GM18909 (cell line): Measurements from ENCODE around the gene IL1R2.
"Not testable (repeated sequence)": the region's sequence is repeated elsewhere in the genome, so short reads cannot be mapped to it uniquely, and the experiment has no call there.

Experiments
- ATAC-seq: cut with Tn5 transposase; IDR thresholded peaks from one replicate; pipeline ENCODE4 v1.9.1; 2021; ENCODE audit warnings: mild to moderate bottlenecking; ENCODE audit not compliant: unreplicated experiment, poor library complexity

Gene IL1R2

DNA sequence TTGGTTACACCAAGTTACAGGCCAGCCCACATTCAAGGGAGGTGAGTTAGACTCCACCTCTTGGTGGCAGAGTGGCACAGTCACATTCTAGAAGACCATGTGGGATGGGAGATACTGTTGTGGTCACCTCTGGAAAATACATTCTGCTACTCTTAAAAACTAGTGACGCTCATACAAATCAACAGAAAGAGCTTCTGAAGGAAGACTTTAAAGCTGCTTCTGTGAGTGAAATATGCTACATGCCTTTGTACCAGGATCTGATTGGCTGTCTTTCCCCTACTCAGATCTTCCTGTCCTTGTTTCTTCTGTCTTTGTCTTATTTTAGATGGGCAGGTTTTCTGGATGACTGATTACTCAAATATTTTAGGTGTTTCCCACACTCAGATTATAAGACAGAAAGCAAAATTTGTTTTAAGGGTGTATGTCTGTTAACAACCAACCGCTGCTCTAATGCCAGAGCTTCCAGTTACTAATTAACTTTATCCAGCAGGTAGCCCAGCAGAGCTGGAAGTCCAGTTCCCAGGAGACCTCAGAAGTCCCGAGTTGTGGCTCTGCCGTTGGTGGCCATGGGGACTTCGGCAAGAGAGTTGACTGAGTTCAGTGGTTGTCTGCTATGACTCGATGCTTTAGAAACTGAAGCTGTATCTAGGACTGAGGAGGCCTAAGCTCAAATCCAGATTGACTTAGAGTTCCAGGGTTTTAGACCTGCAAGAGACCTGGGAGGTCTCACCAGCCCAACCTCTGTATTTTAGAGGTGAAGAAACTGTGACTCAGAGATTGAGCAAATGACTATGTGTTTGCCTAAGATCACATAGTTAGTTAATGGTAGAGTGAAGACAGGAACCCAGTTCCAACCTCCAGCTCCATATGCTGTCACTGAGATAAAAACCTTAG, 7.4 kb downstream of the IL1R2 start:
- no peak for ATAC-seq

DNA sequence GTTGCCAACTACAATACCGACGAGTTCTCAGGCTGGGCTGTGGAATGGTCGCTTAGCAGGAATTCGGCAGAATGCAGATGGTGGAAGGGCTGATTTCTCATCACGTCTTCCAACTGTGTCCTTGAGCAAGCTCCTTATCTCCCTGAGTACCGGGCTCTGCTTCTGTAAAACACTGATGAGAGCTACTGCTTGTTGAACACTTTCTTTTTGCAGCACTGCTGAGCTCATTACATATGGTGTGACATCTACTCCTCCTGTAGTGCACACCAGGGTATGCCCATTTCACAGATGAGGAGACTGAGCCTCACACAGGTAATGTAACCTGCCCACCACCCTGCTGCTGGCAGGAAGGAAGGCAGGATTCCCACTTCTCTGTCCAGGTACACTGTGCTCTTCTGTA, 8.3 kb downstream of the IL1R2 start:
- ATAC-seq: no peak

GRCh38 chr2:102000813-102001766, 9.3 kb downstream of the IL1R2 start:
- ATAC-seq: no peak

DNA sequence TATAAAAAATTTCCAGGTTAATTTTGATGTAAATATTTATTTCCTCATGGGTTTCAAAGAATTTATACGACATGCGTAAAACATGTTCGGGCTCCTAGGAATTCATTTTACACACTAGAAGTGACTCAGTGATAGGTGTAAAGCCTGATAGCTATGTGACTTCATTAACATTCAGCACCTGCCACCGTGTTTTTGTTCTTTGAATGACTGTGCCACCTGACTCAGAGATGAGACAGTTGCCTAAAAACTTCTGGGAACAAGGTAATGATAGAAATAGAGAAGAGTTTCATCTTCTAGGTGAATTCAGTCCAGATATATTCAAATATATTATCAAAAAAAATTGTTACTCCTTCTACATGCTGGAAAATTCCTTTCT, 10.0 kb downstream of the IL1R2 start:
- no peak for ATAC-seq

GRCh38 chr2:102002228-102002627, 10.5 kb downstream of the IL1R2 start:
- ATAC-seq: no peak

DNA sequence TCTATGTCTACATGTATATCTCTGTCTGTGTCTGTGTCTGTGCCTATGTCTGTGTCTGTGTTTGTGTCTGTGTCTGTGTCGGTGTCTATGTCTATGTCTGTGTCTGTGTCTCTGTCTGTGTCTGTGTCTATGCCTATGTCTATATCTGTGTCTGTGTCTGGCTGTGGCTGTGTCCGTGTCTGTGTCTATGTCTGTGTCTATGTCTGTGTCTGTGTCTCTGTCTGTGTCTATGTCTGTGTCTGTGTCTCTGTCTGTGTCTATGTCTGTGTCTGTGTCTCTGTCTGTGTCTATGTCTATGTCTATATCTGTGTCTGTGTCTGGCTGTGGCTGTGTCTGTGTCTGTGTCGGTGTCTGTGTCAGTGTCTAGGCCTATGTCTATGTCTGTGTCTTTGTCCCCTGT, 11.1 kb downstream of the IL1R2 start:
- ATAC-seq: not testable (repeated sequence)

DNA sequence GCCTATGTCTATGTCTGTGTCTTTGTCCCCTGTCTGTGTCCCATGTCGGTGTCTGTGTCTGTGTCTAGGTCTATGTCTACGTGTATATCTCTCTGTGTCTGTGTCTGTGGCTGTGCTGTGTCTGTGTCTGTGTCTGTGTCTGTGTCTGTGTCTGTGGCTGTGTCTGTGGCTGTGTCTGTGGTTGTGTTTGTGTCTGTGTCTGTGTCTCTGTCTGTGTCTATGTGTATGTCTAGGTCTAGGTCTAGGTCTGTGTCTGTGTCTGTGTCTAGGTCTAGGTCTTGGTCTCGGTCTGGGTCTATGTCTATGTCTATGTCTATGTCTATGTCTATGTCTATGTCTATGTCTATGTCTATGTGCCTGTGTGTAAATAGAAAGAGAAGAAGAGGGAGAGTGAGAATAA, 11.9 kb downstream of the IL1R2 start:
- ATAC-seq: no peak

DNA sequence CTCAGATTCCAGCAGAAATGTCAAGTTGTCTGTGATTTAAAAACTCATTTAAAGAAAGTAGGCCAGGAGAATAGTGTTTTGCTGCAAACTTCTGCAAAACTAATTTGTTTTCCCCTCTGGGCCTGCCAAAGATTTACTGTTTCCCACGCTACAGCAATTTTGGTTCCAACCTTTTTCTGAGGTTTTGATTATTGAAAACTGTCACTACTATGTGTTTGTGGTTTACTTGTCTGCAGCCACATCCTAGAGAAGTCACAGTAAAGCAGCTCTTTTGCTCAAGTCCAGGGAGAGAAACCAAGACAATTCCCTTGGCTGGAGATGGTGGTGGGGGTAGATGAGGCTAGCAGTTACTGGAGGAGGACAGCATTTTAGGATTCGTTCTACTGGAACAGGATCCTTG, 12.8 kb downstream of the IL1R2 start:
- ATAC-seq: no peak

- ATAC-seq: no peak
Observed at GRCh38 chr2:102005449-102005848, 13.7 kb downstream of the IL1R2 start.

DNA sequence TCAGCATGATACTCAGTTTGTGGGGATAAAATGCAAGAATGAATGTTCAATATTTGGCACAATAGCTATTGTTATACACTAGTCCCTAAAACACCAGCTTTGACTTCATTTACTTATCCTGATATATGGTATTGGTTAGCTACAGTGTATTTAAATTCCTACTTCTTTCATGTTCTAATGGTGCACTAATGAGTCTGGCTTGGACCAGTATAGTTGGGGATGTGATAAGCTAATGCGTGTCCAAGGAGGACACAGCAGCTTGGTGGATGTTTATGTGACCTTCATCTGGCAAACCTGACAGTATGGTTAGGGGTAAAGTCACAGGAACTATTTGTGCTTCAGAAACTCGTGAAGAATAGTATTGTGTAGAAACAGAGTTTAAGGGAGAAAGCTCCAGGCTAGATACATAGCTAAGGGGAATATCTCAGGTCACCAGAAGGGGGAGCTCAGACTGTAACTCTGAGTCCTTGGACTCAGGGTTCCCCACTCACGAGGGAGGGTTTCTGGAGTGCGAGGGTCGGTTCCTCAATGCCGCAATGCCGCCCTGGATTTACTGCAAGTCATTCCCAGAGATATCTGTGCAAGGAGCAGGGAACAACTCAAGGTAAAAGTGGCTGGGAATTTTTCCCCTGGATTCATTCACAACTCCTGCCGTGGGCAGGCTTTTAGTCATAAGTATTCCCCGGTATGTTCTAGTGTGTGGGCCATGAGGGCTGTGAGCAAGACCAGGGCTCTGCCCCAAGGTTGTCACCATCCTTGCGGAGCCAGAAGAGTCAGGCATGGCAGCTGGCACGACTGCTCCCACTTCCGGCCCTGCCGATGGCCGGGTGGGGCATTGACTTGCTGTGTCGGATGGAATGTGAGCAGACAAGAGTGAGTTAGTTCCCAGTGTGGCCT, 14.5 kb downstream of the IL1R2 start:
- ATAC-seq: no peak

DNA sequence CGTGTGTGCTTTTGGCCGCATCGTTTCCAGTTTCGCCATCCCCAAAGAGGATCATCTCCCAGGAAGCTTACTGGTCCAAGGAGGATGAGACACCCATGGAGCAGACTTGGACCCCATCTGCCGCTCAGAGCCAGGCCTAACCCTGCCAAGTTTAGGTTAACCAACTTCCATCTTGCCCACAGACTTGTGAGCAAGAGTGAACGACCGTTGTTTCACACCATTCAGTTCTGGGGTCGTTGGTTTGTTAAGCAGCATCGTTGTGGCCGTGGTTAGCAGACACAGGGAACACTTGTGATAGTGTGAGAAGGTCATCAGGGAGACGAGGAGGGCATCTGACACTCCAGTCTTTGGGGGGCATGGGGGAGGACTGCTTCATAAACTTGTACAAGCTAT, 15.1 kb downstream of the IL1R2 start:
- no peak for ATAC-seq

DNA sequence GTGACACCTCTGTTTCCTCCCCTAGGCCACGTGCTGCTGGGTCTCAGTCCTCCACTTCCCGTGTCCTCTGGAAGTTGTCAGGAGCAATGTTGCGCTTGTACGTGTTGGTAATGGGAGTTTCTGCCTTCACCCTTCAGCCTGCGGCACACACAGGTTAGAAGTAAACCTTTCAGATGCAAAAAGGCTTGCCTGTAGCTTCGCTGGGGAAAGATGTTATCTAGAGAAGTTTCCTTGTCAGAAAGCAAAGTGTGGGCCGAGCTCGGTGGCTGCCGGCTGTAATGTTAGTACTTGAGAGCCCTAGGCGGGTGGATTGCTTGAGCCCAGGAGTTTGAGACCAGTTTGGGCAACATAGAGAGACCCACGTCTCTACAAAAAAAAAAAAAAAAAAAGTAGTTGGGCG, 16.7 kb downstream of the IL1R2 start:
- no peak for ATAC-seq

- no peak for ATAC-seq
Observed at GRCh38 chr2:102009557-102009956, 17.8 kb downstream of the IL1R2 start.

GRCh38 chr2:102010902-102011301, 19.1 kb downstream of the IL1R2 start:
- ATAC-seq: no peak

DNA sequence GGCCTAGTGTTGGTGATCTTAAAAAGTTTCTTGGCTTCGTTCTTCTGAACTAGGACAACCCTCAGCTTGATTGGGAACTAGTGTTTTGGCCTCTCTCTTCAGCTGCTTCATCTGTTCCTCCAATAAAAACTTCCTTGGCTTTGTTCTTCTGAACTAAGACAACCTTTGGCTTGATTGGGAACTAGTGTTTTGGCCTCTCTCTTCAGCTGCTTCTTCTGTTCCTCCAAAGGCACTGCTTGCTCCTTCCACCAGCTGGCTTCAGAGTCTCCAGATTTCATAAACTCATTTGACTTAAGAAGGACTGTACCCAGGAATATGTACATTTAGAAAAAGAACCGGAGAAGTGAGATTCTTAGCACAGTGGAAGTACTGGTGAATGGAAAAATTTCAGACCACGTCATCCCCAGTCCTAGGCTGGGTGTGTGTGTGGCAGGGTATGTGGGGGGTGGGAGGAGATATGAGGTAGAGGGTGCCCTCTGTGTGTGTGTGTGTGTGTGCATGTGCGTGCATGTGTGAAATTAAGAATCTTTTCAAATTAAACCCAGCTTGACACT, 20.4 kb downstream of the IL1R2 start:
- ATAC-seq: no peak

DNA sequence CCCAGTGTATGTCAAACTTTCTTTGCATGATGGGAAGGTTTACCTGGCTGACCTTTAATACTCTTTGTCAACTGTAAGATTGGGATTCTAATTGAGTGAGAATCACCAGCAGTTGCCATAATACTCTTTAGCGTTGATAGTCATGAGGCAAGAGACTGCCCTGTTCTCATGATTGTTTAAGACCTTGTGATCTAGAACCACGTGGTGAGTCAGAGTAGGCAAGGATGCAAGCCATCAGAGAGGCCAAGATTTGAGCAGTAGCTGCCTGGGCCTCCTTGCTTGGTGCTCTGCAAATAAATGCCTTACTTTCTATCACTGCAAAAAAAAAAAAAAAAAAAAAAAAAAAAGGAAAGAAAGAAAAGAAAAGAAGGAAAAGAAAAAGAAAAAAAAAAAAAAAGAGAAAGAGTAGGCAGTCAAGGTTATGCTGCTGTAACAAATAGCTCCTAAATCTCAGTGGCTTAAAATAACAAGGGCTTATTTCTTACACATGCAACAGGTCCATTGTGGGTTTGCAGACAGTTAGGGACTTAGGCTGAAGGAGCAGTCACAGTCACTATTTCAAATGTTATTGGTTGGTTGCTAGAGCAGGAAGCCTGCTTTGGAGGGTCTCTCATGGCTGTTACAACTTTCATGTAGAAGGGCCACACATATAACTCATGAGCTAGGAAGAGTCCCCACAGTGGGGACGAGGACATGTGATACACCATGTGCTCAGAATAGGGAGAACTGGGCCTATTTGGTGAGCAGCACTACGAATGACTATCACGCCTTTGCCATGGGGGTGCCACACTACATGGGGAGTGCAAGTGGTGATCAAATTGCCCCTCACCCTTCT, 21.7 kb downstream of the IL1R2 start:
- ATAC-seq: no peak

DNA sequence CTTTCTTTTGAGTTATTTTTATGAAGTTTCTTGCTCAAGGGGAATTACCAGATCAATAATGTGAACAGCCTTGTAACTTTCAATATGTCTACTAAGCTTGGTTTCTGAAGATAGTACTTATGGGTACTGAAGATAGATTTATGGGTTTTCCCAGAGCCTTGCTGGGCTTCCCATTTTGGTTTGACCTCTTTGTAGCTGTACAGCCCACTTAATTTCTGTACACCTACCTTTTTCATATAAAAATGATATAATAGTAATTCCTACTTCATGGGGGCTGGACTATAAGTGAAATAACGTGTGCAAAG, 22.2 kb downstream of the IL1R2 start:
- ATAC-seq: no peak

GRCh38 chr2:102015399-102015798, 23.6 kb downstream of the IL1R2 start:
- no peak for ATAC-seq

- no peak for ATAC-seq
Observed at GRCh38 chr2:102016399-102016955, 24.7 kb downstream of the IL1R2 start.
